HG03442 (cell line): Measurements from ENCODE around the gene PIWIL4.
"Not testable (repeated sequence)": the region's sequence is repeated elsewhere in the genome, so short reads cannot be mapped to it uniquely, and the experiment has no call there.

Experiments
- ATAC-seq: cut with Tn5 transposase; IDR thresholded peaks from one replicate; pipeline ENCODE4 v1.9.1; 2021; ENCODE audit warnings: mild to moderate bottlenecking, moderate library complexity; ENCODE audit not compliant: unreplicated experiment

PIWIL4 gene

GRCh38 chr11:94583866-94584500 lies 16.8 kb downstream of the PIWIL4 start:
- ATAC-seq = peak; percentile 49

GRCh38 chr11:94584978-94585377 lies 17.8 kb downstream of the PIWIL4 start:
- no peak for ATAC-seq

- ATAC-seq = no peak
These were observed 18.2 kb downstream of the PIWIL4 start for GRCh38 chr11:94585399-94585798.

GRCh38 chr11:94586546-94586945 lies 19.4 kb downstream of the PIWIL4 start:
- ATAC-seq = no peak

GRCh38 chr11:94586978-94587377 lies 19.8 kb downstream of the PIWIL4 start:
- no peak for ATAC-seq

- no peak for ATAC-seq
These were observed 21.3 kb downstream of the PIWIL4 start for GRCh38 chr11:94588366-94588942.

- ATAC-seq = no peak
These were observed 23.3 kb downstream of the PIWIL4 start for GRCh38 chr11:94590352-94591041.

GRCh38 chr11:94593030-94593429 lies 25.9 kb downstream of the PIWIL4 start:
- peak; percentile 90 for ATAC-seq

GRCh38 chr11:94595076-94595475 lies 27.9 kb downstream of the PIWIL4 start:
- no peak for ATAC-seq

GRCh38 chr11:94597896-94598295 lies 30.7 kb downstream of the PIWIL4 start:
- ATAC-seq = no peak

GRCh38 chr11:94599510-94599909 lies 32.3 kb downstream of the PIWIL4 start:
- no peak for ATAC-seq

- peak; percentile 74 for ATAC-seq
These were observed 35.5 kb downstream of the PIWIL4 start for GRCh38 chr11:94602430-94603372.

GRCh38 chr11:94603587-94603986 lies 36.4 kb downstream of the PIWIL4 start:
- ATAC-seq = no peak

- ATAC-seq = no peak
These were observed 37.3 kb downstream of the PIWIL4 start for GRCh38 chr11:94604482-94604881.

- no peak for ATAC-seq
These were observed 46.0 kb downstream of the PIWIL4 start for GRCh38 chr11:94613120-94613519.

GRCh38 chr11:94623120-94623735 lies 56.1 kb downstream of the PIWIL4 start:
- peak; percentile 72 for ATAC-seq

GRCh38 chr11:94625422-94625821 lies 58.3 kb downstream of the PIWIL4 start:
- not testable (repeated sequence) for ATAC-seq

- ATAC-seq = not testable (repeated sequence)
These were observed 59.9 kb downstream of the PIWIL4 start for GRCh38 chr11:94627003-94627560.

GRCh38 chr11:94629741-94630140 lies 62.6 kb downstream of the PIWIL4 start:
- ATAC-seq = no peak

GRCh38 chr11:94630221-94630620 lies 63.1 kb downstream of the PIWIL4 start:
- ATAC-seq = no peak
